ENCODE data around the gene SCN7A.

GRCh38 chr2:166393008-166393407 is 101.0 kb downstream of the SCN7A start:
- TF ChIP-seq CTCF (IDR thresholded peaks at IDR 0.05), result no peak
- no peak for TF ChIP-seq HOXA7 (CRISPR knock-in tag; IDR thresholded peaks at IDR 0.05)
- TF ChIP-seq SMC3 (IDR thresholded peaks at IDR 0.05), result no peak
- TF ChIP-seq KDM1A (IDR thresholded peaks at IDR 0.05; ENCODE audit: low read depth), result no peak
- no peak for TF ChIP-seq ESRRA (IDR thresholded peaks at IDR 0.05; ENCODE audit: borderline replicate concordance, low read length)
- TF ChIP-seq MAX (IDR thresholded peaks at IDR 0.05), result no peak
- no peak for TF ChIP-seq RFX5 (IDR thresholded peaks at IDR 0.05)
- TF ChIP-seq ELK1 (IDR thresholded peaks at IDR 0.05; ENCODE audit: low read depth, low read length), result no peak

All from A549 (cell line).